IMR-90 (cell line): Measurements from ENCODE around the gene OR13C9. TPM values are rescaled to one million over a fixed set of nuclear protein-coding genes. Genes with fewer than 3 reads are reported as not detected.
"Not testable (repeated sequence)": the region's sequence is repeated elsewhere in the genome, so short reads cannot be mapped to it uniquely, and the experiment has no call there.

Experiments used
- ATAC-seq: fragments of 200-7000 bp; cut with Tn5 transposase; 2 replicates; pipeline ENCODE4 v1.9.1; 2020; ENCODE audit warnings: low read depth, mild to moderate bottlenecking, moderate library complexity
- BruUV-seq: library from RNA; stranded (reverse); fragments of 400-500 nt; replicated peaks from 2 replicates; lab custom pipeline; 2021; lab: Mats Ljungman, UMichigan
- CTCF ChIA-PET: fragments of 300-600 bp; formaldehyde crosslinking; extraction: SDS; loops from one replicate; lab custom pipeline; 2021; ENCODE audit warnings: antibody characterized with exemption; lab: Yijun Ruan, JAX
- POLR2A ChIA-PET: fragments of 300-600 bp; sonication (Branson Sonifier 250); formaldehyde crosslinking; loops from one replicate; lab custom pipeline; 2022; ENCODE audit warnings: antibody characterized with exemption; ENCODE audit not compliant: unreplicated experiment; lab: Charles Lee
- DNase-seq: peaks from one replicate; pipeline ENCODE4 v3.0.0; 2013
- H2AFZ ChIP-seq: replicated peaks from 2 replicates; pipeline ENCODE3; 2013; ENCODE audit warnings: low read length, mild to moderate bottlenecking; ENCODE audit not compliant: poor library complexity
- H2AK5ac ChIP-seq: 2 replicates; pipeline ENCODE4 v1.6.1; 2013; ENCODE audit warnings: low read depth, low read length, inconsistent platforms
- H2AK9ac ChIP-seq: replicated peaks from 2 replicates; pipeline ENCODE3; 2013; ENCODE audit warnings: mild to moderate bottlenecking, low read depth, low read length, moderate library complexity; ENCODE audit not compliant: poor library complexity
- H2BK120ac ChIP-seq: 2 replicates; pipeline ENCODE4 v1.6.1; 2013; ENCODE audit warnings: low read depth, low read length, inconsistent platforms
- H2BK15ac ChIP-seq: 3 replicates; pipeline ENCODE4 v1.6.1; 2013; ENCODE audit warnings: low read depth, low read length, inconsistent platforms
- H2BK20ac ChIP-seq: 2 replicates; pipeline ENCODE4 v1.6.1; 2013; ENCODE audit warnings: low read depth, mild to moderate bottlenecking, inconsistent platforms, low read length, moderate library complexity
- H2BK5ac ChIP-seq: 2 replicates; pipeline ENCODE4 v1.6.1; 2013; ENCODE audit warnings: mild to moderate bottlenecking, low read depth, low read length, inconsistent platforms; ENCODE audit not compliant: poor library complexity, severe bottlenecking
- H3K14ac ChIP-seq: replicated peaks from 2 replicates; pipeline ENCODE4 v1.6.1; 2013; ENCODE audit warnings: low read depth, low read length, inconsistent platforms
- H3K18ac ChIP-seq: 2 replicates; pipeline ENCODE4 v1.6.1; 2013; ENCODE audit warnings: low read depth, low read length, control low read depth
- H3K23ac ChIP-seq: 2 replicates; pipeline ENCODE4 v1.6.1; 2013; ENCODE audit warnings: low read depth, low read length, inconsistent platforms
- H3K27ac ChIP-seq: 2 replicates; pipeline ENCODE4 v1.5.1; 2013; ENCODE audit warnings: mild to moderate bottlenecking, control low read depth, low read length; ENCODE audit not compliant: insufficient read depth
- H3K27me3 ChIP-seq: 2 replicates; pipeline ENCODE4 v1.6.1; 2013; ENCODE audit warnings: low read length; ENCODE audit not compliant: control insufficient read depth, insufficient read depth
- H3K36me3 ChIP-seq: 2 replicates; pipeline ENCODE4 v1.6.1; 2013; ENCODE audit warnings: low read length, mixed read lengths; ENCODE audit not compliant: control insufficient read depth, insufficient read depth
- H3K4ac ChIP-seq: 2 replicates; pipeline ENCODE4 v1.6.1; 2013; ENCODE audit warnings: low read depth, low read length, inconsistent platforms
- H3K4me1 ChIP-seq: 2 replicates; pipeline ENCODE4 v1.6.1; 2013; ENCODE audit warnings: low read length, mixed read lengths; ENCODE audit not compliant: control insufficient read depth, insufficient read depth
- H3K4me2 ChIP-seq: 2 replicates; pipeline ENCODE4 v1.6.1; 2013; ENCODE audit warnings: low read depth, mild to moderate bottlenecking, control low read depth, low read length, moderate library complexity
- H3K4me3 ChIP-seq: 2 replicates; pipeline ENCODE4 v1.5.1; 2013; ENCODE audit warnings: low read depth, mild to moderate bottlenecking, control low read depth, low read length, moderate library complexity; ENCODE audit not compliant: insufficient read depth
- H3K56ac ChIP-seq: 2 replicates; pipeline ENCODE4 v1.6.1; 2013; ENCODE audit warnings: low read length, inconsistent platforms; ENCODE audit not compliant: insufficient read depth; ENCODE audit errors: extremely low read depth
- H3K79me1 ChIP-seq, 2 experiments: 2 replicates each; pipeline ENCODE4 v1.6.1; 2013; ENCODE audit warnings: low read length in 2 of 2, inconsistent platforms in 1 of 2, low read depth in 1 of 2
- H3K9ac ChIP-seq: 2 replicates; pipeline ENCODE4 v1.6.1; 2013; ENCODE audit warnings: low read depth, low read length, control low read depth
- H3K9me1 ChIP-seq: 2 replicates; pipeline ENCODE4 v1.6.1; 2013; ENCODE audit warnings: low read length, inconsistent platforms; ENCODE audit not compliant: insufficient read depth
- H3K9me3 ChIP-seq: 2 replicates; pipeline ENCODE4 v1.6.1; 2013; ENCODE audit warnings: low read length; ENCODE audit not compliant: control insufficient read depth, insufficient read depth
- H4K20me1 ChIP-seq: 2 replicates; pipeline ENCODE4 v1.6.1; 2013; ENCODE audit warnings: low read length, inconsistent platforms; ENCODE audit not compliant: insufficient read depth
- H4K5ac ChIP-seq: 2 replicates; pipeline ENCODE4 v1.6.1; 2013; ENCODE audit warnings: mild to moderate bottlenecking, low read depth, low read length, control low read depth
- H4K8ac ChIP-seq, 2 experiments: 2 replicates each; pipeline ENCODE4 v1.6.1; 2013; ENCODE audit warnings: low read depth in 2 of 2, low read length in 2 of 2, control low read depth in 1 of 2, inconsistent platforms in 1 of 2
- H4K91ac ChIP-seq: 2 replicates; pipeline ENCODE4 v1.6.1; 2013; ENCODE audit warnings: low read depth, low read length, inconsistent platforms; ENCODE audit not compliant: insufficient read depth
- WGBS, 2 experiments: methylation state at CpG; one replicate each; pipeline versions ENCODE4 v1.1.5 to v1.1.7; 2013; ENCODE audit warnings: missing lambda C conversion rate in 2 of 2; ENCODE audit not compliant: insufficient read length in 1 of 2; ENCODE audit errors: extremely low coverage in 2 of 2; 5-methylcytosine and 5-hydroxymethylcytosine counted together
- dilution Hi-C: fragments of 300-500 bp; cut with HindIII; formaldehyde crosslinking; loops from one replicate; pipeline ENCODE4 v1.14.3; 2018; ENCODE audit warnings: low sequenced_read_pairs; ENCODE audit not compliant: unreplicated experiment
- in situ Hi-C: fragments of 300-500 bp; cut with MboI; formaldehyde crosslinking; loops from 3 replicates; pipeline ENCODE4 v1.14.3; 2019; ENCODE audit warnings: low sequenced_read_pairs, inconsistent platforms, mixed read lengths
- intact Hi-C: fragments of 100-400 bp; cut with micrococcal nuclease; formaldehyde crosslinking; loops from 2 replicates; pipeline ENCODE4 v1.10.0; 2022
- polyA plus RNA-seq, 3 experiments: library from polyadenylated mRNA; depleted of rRNA; stranded (reverse); fragments of >200 nt; gene quantifications; 2 replicates each; pipeline ENCODE4 v1.2.3, GENCODE V29; 2012; ENCODE audit warnings: low replicate concordance in 1 of 3
- total RNA-seq: library from RNA; depleted of rRNA; stranded (reverse); fragments of >200 nt; gene quantifications from 2 replicates; pipeline ENCODE4 v1.2.3, GENCODE V29; 2012

The OR13C9 gene
- total and polyA plus RNA-seq, 2 of the 4 experiments (the other 2 are of a cell fraction) = not detected

DNA sequence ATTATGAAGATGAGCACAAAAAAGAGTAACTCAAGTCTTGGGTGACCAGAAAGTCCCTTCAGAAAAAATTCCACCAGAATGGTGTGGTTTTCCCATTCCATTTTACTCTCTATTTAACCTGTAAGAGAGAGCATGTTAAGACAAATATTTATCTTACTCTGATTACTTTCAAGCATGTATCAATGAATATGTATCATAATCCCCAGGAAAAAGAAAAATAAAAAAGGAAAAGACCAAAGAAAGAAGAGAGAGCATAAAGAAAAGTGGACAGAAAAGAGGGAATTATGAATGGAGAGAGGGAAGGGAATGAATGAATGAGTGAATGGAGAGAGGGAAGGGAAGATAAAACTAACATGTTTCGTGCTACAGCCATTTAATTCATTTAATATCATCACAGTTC, 12.5 kb downstream of the OR13C9 start, which contains the start of gene OR13C2:
Gene OR13C2, minus strand, starts transcription at position 101 of the 400 bp plus-strand sequence. Its CDS starts 0 bp downstream, at position 101.
- dilution Hi-C loops, CTCF ChIA-PET, POLR2A ChIA-PET, H3K9me3 ChIP-seq, H3K14ac ChIP-seq, H4K8ac ChIP-seq, H2BK120ac ChIP-seq, H3K9ac ChIP-seq, H2AK9ac ChIP-seq, H3K4ac ChIP-seq, H3K79me1 ChIP-seq, H3K9me1 ChIP-seq, H2AFZ ChIP-seq, H2AK5ac ChIP-seq, H3K4me1 ChIP-seq, H3K27me3 ChIP-seq, ATAC-seq, intact Hi-C loops, H4K91ac ChIP-seq, H3K56ac ChIP-seq, H4K20me1 ChIP-seq, BruUV-seq, H3K36me3 ChIP-seq, DNase-seq, H3K4me2 ChIP-seq, in situ Hi-C loops, H2BK20ac ChIP-seq, H3K4me3 ChIP-seq, H3K23ac ChIP-seq, H3K18ac ChIP-seq, H4K5ac ChIP-seq, H2BK5ac ChIP-seq, H2BK15ac ChIP-seq, H3K27ac ChIP-seq: not testable (repeated sequence)
- no CpG with 5 or more reads among the region's 1 CpG for WGBS, 2 experiments
